ENCODE measurements around the gene HS3ST5.

- TF ChIP-seq POLR2A (IDR thresholded peaks at IDR 0.05) (no peak), POLR2AphosphoS5 (IDR thresholded peaks at IDR 0.05) (no peak)
- TF ChIP-seq, protein P1, sequence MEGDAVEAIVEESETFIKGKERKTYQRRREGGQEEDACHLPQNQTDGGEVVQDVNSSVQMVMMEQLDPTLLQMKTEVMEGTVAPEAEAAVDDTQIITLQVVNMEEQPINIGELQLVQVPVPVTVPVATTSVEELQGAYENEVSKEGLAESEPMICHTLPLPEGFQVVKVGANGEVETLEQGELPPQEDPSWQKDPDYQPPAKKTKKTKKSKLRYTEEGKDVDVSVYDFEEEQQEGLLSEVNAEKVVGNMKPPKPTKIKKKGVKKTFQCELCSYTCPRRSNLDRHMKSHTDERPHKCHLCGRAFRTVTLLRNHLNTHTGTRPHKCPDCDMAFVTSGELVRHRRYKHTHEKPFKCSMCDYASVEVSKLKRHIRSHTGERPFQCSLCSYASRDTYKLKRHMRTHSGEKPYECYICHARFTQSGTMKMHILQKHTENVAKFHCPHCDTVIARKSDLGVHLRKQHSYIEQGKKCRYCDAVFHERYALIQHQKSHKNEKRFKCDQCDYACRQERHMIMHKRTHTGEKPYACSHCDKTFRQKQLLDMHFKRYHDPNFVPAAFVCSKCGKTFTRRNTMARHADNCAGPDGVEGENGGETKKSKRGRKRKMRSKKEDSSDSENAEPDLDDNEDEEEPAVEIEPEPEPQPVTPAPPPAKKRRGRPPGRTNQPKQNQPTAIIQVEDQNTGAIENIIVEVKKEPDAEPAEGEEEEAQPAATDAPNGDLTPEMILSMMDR (IDR thresholded peaks at IDR 0.05): no peak
Measured at GRCh38 chr6:114160881-114161280, 181.9 kb downstream of the HS3ST5 start.

Data from breast epithelium (tissue), 3 donors.